ENCODE results near the gene AKR1B15.

AKR1B15 gene

DNA sequence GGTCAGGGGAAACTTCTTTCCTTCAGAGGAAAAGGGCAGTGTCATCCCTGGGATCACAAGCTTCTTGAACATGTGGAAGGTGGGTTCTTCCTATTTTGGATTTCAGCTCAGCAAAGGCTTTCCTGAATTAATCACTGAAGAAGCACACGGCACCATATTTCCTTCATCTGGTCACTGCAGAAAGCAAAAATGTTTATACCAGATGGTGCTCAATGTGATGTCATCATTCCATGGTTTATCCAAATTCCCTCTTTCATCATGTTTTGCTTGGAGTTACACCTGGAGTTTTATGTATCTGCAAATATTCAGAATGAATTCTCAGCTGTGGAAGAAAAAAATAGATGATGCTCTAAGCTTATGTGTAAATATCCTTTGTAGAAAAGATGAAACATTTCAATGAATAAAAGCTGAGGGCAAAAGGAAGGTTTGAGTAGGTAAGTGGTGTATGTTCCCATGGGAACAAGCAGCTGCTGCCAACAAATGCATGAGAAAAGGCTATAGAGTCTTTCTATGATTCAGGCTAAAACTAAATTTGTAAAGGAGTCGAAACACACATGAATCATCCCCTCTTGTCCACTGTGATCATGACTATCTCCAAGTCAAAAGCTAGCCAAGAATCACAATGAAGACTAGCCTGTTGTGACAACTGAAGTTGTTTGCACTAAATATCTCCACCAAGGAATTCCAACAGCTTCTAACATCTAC, 70.9 kb downstream of the AKR1B15 start:
- no peak for DNase-seq

DNA sequence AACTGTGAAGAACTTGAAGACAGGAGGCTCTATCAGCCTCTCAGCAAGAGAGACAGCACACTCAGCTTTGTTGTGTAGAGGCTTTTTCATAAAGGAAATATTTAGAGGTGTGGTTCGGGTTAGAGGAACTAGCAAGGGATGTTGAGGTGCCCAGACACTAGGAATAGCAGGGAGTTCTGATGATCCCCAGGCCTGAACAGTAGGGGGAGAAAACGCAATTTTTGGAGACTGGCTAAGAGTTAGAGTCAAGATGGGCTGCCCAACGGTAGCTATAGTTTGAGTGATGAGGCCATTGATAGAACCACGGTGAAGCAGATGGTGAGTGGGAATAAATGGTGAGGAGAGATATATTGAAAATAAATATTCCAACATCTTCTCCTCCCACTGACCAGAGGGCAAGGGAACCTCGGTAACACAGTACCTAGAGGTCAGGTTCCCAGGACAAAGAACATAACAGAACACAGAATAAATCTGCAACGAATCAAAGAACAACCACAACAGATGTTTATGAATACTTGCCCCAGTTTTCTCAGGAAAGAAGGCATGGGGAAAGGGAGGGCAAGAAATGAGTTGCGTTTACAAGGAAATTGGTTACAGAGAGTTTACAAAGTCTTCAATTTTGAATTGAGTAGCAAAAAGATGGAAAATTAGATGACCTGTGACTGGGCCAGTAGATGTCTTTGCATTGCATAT, 73.5 kb downstream of the AKR1B15 start:
- DNase-seq: no peak

DNA sequence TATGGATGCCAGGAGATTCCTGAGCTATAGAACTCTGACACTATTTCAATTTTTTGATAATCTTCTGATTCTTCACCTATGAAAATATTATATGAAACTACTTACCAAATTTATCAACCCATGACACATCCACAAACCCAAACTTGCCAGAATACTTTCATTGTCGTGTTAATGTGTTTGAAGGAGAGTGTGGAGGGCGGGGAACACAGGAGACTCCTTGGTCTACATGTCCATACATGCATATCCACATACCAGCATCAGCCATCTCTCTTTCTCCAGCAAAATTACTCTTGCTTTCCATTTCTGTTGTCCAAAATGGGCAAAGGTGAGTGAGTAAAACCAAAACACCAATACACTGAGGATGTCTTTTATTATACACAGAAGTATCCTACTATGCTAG, 74.3 kb downstream of the AKR1B15 start:
- no peak for DNase-seq

DNA sequence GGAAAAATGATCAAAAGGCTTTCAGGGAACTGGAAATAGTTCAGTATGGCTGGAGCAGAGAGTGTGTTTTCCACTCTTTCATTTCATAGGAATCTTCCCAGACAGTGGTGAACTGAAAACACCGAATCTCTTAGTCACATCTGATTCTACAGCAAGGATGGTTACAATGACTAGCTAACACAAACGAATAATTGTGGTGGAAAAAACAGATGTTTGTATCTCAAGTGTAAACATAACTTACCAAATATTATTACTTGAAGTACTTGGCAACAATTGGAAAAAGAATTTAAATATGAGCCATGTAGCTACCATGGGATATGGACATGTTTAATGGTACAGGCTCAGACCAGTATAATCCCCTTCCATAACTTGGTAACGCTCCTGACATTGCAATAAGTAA, 76.6 kb downstream of the AKR1B15 start:
- DNase-seq: no peak

DNA sequence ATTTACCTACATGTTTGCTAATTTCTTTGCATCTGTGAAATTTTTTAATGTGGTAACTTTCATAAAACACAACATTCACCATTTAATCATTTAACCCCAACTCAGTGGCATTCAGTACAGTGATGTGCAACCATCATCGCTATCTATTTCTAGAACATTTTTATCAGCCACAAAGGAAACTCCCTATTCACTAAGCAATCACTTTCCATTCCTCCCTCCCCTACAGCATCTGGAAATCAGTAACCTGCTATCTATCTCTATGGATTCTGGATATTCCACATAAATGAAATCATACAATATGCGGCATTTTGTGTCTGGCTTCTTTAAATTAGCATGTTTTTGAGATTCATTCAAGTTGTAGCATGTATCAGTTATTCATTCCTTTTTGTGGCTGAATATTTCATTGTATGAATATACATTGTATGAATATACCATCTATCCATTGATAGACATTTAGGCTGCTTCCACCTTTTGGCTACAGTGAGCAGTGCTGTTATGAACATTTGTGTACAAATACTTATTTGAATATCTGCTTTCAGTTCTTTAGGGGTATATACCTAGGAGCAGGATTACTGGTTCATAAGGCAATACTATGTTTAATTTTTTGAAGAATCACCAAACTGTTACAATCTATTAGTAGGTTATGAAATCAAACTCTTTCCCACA, 78.3 kb downstream of the AKR1B15 start:
- DNase-seq: no peak

DNA sequence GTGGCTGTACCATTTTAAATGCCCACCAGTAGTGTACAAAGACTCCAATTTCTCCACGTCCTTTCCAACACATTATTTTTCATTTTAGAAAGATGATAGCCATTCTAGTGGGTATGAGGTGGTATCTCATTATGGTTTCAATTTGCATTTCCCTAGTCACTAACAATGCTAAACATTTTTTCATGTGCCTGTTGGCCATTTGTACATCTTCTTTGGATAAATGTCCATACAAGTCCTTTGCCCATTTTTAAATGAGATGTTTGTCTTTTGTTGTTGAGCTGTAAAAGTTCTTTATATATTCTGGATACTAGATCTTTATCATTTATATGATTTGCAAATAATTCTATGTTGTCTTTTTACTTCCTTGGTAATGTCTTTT, 78.9 kb downstream of the AKR1B15 start:
- DNase-seq: no peak

DNA sequence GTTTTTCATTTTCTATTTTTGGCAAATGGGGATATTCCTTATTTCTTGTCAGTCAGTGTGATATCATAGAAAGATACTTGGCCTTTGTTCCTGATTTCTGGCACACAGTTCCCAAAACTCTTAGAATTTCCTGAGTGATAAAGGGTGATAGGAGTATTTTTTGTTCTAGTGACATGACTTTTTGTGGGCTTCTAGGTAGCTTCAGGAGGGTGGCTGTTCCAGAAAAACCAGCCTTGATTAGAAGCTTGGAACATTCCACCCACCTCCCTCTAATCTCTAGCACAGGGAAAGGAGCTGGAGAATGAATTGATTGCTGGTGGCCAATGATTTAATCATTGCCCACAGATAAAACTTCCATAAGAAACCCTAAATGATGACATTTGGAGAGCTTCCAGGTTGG, 80.5 kb downstream of the AKR1B15 start:
- no peak for DNase-seq
